HL-60 (cell line): ENCODE data around the gene CWF19L1.

ENCODE experiments used
- GABPA ChIP-seq: IDR thresholded peaks from 2 replicates; pipeline ENCODE4 v1.6.1; 2012; ENCODE audit warnings: low read depth
- POLR2AphosphoS5 ChIP-seq: IDR thresholded peaks from 2 replicates; pipeline ENCODE4 v1.6.1; 2012; ENCODE audit warnings: low read depth
- SPI1 ChIP-seq: IDR thresholded peaks from 2 replicates; pipeline ENCODE4 v1.6.1; 2012; ENCODE audit warnings: low read depth, mild to moderate bottlenecking, borderline replicate concordance
- TF ChIP-seq, protein P1 (sequence below): IDR thresholded peaks from one replicate; pipeline ENCODE4 v1.5.1; 2011; ENCODE audit warnings: low read length, control low read depth, inconsistent platforms; ENCODE audit not compliant: insufficient read depth
- TF ChIP-seq, protein P2 (sequence below): IDR thresholded peaks from 2 replicates; pipeline ENCODE4 v1.6.1; 2012; ENCODE audit warnings: low read depth; ENCODE audit not compliant: insufficient replicate concordance

DNA sequence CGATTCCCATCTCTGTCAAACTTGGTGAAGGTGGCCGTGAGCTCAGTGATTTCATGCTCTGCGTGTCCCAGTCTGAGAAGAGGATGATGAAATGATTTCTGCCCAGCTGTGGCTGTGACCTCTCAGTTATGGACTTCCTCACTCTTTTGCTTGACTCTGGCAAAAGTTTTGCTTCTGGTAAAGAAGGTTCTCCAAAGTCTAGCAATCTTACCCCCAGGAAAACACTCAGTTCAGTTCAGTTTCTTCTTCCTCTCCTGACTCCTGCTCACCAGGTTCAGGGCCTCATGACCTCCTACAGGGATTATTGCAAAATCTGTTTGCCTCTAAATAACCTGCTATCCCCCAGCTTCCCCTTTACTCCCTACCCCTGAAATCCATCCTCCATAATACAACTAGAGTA, 23.9 kb upstream of the CWF19L1 start:
- TF ChIP-seq, protein P1, sequence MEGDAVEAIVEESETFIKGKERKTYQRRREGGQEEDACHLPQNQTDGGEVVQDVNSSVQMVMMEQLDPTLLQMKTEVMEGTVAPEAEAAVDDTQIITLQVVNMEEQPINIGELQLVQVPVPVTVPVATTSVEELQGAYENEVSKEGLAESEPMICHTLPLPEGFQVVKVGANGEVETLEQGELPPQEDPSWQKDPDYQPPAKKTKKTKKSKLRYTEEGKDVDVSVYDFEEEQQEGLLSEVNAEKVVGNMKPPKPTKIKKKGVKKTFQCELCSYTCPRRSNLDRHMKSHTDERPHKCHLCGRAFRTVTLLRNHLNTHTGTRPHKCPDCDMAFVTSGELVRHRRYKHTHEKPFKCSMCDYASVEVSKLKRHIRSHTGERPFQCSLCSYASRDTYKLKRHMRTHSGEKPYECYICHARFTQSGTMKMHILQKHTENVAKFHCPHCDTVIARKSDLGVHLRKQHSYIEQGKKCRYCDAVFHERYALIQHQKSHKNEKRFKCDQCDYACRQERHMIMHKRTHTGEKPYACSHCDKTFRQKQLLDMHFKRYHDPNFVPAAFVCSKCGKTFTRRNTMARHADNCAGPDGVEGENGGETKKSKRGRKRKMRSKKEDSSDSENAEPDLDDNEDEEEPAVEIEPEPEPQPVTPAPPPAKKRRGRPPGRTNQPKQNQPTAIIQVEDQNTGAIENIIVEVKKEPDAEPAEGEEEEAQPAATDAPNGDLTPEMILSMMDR, result no peak
- no peak for TF ChIP-seq POLR2AphosphoS5
- TF ChIP-seq, protein P2, sequence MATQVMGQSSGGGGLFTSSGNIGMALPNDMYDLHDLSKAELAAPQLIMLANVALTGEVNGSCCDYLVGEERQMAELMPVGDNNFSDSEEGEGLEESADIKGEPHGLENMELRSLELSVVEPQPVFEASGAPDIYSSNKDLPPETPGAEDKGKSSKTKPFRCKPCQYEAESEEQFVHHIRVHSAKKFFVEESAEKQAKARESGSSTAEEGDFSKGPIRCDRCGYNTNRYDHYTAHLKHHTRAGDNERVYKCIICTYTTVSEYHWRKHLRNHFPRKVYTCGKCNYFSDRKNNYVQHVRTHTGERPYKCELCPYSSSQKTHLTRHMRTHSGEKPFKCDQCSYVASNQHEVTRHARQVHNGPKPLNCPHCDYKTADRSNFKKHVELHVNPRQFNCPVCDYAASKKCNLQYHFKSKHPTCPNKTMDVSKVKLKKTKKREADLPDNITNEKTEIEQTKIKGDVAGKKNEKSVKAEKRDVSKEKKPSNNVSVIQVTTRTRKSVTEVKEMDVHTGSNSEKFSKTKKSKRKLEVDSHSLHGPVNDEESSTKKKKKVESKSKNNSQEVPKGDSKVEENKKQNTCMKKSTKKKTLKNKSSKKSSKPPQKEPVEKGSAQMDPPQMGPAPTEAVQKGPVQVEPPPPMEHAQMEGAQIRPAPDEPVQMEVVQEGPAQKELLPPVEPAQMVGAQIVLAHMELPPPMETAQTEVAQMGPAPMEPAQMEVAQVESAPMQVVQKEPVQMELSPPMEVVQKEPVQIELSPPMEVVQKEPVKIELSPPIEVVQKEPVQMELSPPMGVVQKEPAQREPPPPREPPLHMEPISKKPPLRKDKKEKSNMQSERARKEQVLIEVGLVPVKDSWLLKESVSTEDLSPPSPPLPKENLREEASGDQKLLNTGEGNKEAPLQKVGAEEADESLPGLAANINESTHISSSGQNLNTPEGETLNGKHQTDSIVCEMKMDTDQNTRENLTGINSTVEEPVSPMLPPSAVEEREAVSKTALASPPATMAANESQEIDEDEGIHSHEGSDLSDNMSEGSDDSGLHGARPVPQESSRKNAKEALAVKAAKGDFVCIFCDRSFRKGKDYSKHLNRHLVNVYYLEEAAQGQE, result no peak
- no peak for TF ChIP-seq GABPA
- TF ChIP-seq SPI1, result peak; percentile 73
